HG02623 (cell line): ENCODE data around the gene WDR55.
"Not testable (repeated sequence)": the region's sequence is repeated elsewhere in the genome, so short reads cannot be mapped to it uniquely, and the experiment has no call there.

ENCODE experiments used
- ATAC-seq: cut with Tn5 transposase; IDR thresholded peaks from one replicate; pipeline ENCODE4 v1.9.1; 2021; ENCODE audit warnings: moderate library complexity; ENCODE audit not compliant: unreplicated experiment

WDR55 gene

DNA sequence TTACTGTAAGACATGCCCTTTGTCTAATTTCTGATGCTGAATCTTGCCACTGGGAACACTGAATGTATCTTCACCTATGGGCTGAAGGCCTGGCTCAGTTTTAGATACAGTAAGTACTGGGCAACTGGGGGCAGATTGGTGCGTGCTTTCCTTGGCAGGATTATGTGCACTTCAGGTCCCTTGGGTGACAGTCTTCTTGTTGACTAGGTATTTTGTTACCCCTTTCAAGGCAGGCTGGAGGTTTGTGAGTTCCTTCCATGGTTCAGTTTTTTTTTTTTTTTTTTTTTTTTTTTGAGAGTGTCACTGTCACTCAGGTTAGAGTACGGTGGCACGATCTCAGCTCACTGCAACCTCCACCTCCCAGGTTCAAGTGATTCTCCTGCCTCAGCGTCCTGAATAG is 43.1 kb downstream of the WDR55 start:
- ATAC-seq = no peak

DNA sequence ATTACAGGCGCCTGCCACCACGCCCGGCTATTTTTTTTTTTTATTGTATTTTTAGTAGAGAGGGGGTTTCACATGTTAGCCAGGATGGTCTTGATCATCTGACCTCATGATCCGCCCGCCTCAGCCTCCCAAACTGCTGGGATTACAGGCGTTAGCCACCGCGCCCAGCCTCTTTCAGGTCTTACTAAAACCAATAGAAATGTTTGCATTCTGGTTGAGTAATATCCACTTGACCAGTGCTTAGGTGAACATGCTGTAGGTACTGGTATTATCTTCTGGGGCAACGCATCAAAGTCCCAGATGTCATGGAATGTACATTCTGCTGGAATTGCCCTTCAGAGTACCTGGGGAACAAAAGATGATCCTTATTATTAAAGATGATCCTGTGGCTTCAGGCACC is 44.1 kb downstream of the WDR55 start:
- not testable (repeated sequence) for ATAC-seq

DNA sequence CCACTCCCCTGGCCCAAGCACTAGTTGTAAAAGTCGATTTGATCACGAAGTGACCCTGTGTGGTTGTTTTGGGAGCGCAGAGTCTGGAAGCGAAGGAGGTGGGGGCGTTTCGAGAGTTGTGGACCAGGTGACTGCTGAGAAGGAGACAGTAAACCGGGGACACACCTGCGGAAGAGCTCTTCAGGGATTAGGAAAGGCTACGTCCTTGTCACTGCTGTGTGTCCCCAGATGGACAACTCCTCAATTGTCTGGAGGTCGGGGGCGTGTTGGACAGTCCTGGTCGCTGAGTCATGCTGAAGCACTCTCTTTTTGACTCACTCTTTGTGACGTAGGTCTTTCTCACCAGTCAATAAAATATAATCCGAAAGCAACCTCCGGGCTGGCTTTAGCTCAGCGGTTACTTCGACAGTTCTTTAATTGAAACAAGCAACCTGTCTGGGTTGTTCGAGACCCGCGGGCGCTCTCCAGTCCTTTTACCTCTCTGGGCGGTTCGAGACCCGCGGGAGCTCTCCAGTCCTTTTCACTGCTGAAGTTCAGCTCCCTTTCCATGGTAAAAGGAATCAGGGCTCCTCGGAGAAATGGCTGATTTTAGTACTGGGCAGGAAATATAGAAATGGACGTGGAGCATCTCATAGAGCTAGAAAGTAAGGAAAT is 46.3 kb downstream of the WDR55 start:
- ATAC-seq = peak; percentile 81

DNA sequence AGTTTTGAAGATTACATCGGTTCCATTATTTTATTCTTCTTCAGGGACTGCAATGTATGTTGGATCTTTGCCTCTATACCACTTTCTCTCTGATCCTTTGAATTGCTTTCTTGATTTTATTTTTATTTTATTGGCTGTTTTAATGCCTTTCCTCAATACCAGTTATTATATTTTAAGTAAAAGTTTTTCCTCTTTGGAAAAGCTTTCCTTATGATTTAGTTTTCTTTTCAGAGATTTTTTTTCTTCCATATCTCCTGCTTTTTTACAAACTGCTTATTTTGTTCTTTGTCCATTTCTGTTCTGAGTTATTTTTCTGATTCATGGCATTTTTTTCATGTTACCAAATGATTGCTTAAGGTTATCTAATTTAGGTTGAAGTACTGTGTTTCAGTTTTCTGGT is 47.1 kb downstream of the WDR55 start:
- no peak for ATAC-seq

DNA sequence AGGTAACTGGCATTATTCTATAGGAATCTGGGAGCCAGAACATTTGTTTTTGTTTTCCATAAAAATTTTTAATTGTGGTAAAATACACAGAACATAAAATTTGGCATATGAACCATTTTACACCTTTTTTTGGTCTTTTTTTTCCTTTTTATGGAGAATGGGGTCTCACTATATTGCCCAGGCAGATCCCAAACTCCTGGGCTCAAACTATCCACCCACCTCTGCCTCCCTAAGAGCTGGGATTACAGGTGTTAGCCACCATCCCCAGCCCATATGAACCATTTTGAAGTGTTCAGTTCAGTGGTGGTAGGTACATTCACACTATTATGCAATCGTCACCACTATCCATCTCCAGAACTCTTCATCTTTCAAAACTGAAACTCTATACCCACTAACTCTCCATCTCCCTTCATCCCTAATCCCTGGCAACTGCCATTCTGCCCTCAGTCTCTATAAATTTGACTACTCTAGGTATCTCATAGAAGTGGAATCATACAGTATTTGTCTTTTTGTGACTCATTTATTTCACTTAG is 48.9 kb downstream of the WDR55 start:
- no peak for ATAC-seq

DNA sequence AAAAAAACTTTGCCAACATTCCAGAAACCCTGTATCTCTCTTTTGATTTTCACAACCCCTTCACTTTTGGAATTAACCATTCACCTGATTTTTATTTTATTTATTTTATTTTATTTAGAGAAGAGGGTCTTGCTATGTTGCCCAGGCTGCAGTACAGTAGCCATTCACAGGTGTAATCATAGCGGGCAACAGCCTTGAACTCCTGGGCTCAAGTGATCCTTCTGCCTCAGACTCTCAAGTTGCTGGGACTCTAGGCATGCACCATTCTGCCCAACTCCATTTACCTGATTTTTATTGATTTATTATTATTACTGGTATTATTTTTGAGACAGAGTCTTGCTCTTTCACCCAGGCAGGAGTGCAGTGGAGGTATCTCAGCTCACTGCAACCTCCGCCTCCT is 51.5 kb downstream of the WDR55 start:
- not testable (repeated sequence) for ATAC-seq

DNA sequence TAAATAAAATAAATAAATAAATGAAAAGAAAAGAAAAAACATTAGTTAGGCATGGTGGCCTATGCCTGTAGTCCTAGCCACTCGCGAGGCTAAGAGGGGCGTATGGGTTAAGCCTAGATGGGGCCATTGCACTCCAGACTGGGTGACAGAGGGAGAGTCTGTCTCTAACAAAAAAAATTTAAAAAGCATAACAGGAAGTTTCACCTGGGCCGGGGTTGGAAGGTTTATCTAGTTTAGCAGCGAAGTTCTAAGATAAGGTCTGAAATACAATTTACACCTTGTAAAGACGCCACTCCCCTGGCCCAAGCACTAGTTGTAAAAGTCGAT is 53.5 kb downstream of the WDR55 start:
- ATAC-seq = no peak

DNA sequence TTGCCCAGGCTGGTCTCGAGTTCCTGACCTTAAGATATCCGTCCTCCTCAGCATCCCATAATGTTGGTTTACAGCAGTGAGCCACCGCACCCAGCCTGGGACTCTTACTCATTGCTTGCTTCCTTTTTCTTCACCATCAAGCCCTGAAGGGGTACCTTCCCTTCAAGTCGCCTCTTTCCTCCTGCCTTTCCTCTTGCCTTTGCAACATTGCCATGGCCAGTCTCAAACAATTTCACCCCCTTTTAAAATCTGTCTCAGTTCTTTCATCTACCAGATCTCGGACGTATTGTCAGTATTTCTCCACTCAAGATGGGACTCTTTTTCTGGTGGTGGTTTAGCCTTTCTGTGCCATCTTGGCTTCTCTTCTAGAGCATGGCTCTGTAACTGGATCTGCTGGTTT is 56.0 kb downstream of the WDR55 start:
- not testable (repeated sequence) for ATAC-seq

DNA sequence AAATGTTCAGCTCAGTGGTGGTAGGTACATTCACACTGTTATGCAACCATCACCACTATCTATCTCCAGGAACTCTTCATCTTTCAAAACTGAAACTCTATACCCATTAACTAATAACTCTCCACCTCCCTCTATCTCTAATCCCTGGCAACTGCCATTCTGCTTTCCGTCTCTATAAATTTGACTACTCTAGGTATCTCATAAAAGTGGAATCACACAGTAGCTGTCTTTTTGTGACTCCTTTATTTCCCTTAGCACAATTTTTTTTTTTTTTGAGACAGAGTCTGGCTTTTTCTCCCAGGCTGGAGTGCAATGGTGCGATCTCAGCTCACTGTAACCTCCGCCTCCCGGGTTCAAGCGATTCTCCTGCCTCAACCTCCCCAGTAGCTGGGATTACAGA is 56.7 kb downstream of the WDR55 start:
- not testable (repeated sequence) for ATAC-seq
